ENCODE measurements around the gene NTRK3.

DNA sequence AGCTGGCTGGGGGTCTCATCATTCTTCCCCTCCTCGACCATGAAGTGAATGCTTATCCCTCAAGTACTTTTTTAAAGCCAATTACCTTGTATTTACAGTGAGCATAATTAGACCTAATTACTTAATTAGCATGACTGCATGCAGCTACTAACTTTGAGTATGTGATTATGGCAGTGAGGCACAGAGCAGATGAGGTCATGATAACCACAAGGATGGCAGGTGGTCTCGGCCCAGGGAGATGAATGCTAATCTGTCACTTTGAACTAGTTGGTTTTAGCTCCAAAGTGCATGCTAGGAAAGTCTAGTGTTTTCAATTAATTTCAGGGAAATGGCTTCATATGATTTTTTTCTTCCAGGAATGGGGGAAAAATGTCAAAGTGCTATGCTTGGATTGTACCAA, 233.8 kb downstream of the NTRK3 start:
- TF ChIP-seq, protein P1, sequence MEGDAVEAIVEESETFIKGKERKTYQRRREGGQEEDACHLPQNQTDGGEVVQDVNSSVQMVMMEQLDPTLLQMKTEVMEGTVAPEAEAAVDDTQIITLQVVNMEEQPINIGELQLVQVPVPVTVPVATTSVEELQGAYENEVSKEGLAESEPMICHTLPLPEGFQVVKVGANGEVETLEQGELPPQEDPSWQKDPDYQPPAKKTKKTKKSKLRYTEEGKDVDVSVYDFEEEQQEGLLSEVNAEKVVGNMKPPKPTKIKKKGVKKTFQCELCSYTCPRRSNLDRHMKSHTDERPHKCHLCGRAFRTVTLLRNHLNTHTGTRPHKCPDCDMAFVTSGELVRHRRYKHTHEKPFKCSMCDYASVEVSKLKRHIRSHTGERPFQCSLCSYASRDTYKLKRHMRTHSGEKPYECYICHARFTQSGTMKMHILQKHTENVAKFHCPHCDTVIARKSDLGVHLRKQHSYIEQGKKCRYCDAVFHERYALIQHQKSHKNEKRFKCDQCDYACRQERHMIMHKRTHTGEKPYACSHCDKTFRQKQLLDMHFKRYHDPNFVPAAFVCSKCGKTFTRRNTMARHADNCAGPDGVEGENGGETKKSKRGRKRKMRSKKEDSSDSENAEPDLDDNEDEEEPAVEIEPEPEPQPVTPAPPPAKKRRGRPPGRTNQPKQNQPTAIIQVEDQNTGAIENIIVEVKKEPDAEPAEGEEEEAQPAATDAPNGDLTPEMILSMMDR (conservative IDR thresholded peaks at IDR 0.05; ENCODE audit: low read depth, low read length), result no peak
- TF ChIP-seq EZH2phosphoT487 (IDR thresholded peaks at IDR 0.05; ENCODE audit: borderline replicate concordance, low read length), result no peak

All from PC-3 (cell line).